Stimulated activated CD8-positive, alpha-beta memory T cell treated with anti-CD3 and anti-CD28 coated beads, Interleukin-15, amount 100 ng/mL, for 4 hours (primary cell): ENCODE results near the gene DPYD.

ENCODE experiments used
- DNase-seq, 2 donors: peaks; one replicate each; pipeline ENCODE4 v3.0.0-alpha.2; 2020; ENCODE audit warnings: low read depth in 2 of 2

The DPYD gene

GRCh38 chr1:97920832-97921571 is at the start of gene DPYD:
TSS of gene DPYD (minus strand) at chr1:97921034. CDS start at chr1:97920922, 112 bp downstream.
- peak; percentile 53 to 63 for DNase-seq

- no peak for DNase-seq
Measured at GRCh38 chr1:97960470-97960869, 39.6 kb upstream of the DPYD start.

- DNase-seq, result no peak
Measured at GRCh38 chr1:97947695-97948094, 26.9 kb upstream of the DPYD start.

GRCh38 chr1:97943354-97943753 is 22.5 kb upstream of the DPYD start:
- no peak for DNase-seq

- no peak for DNase-seq
Measured at GRCh38 chr1:97942161-97943123, 21.6 kb upstream of the DPYD start.

GRCh38 chr1:97938285-97938642 is 17.4 kb upstream of the DPYD start:
- no peak for DNase-seq

- DNase-seq, result no peak
Measured at GRCh38 chr1:97936976-97937375, 16.1 kb upstream of the DPYD start.

GRCh38 chr1:97934491-97934890 is 13.7 kb upstream of the DPYD start:
- DNase-seq, result no peak

GRCh38 chr1:97929874-97930851 is 9.3 kb upstream of the DPYD start:
- no peak for DNase-seq

- no peak for DNase-seq
Measured at GRCh38 chr1:97926017-97926708, 5.3 kb upstream of the DPYD start.

- DNase-seq, result no peak
Measured at GRCh38 chr1:97925151-97925550, 4.3 kb upstream of the DPYD start.

- DNase-seq, result no peak
Measured at GRCh38 chr1:97923811-97924210, 3.0 kb upstream of the DPYD start.

GRCh38 chr1:97920276-97920831 is 480 bp downstream of the DPYD start:
- DNase-seq, result peak; percentile 32 to 42

- DNase-seq, result no peak
Measured at GRCh38 chr1:97919585-97920261, 1.1 kb downstream of the DPYD start.

GRCh38 chr1:97918961-97919360 is 1.9 kb downstream of the DPYD start:
- no peak for DNase-seq

- DNase-seq, result no peak
Measured at GRCh38 chr1:97913506-97914139, 7.2 kb downstream of the DPYD start.

- DNase-seq, result no peak
Measured at GRCh38 chr1:97911266-97912215, 9.3 kb downstream of the DPYD start.

- DNase-seq, result no peak
Measured at GRCh38 chr1:97909266-97909665, 11.6 kb downstream of the DPYD start.

GRCh38 chr1:97907886-97908285 is 12.9 kb downstream of the DPYD start:
- no peak for DNase-seq
